Dermis microvascular lymphatic vessel endothelial cell (primary cell): Measurements from ENCODE around the gene IGF1R. TPM values are rescaled to one million over a fixed set of nuclear protein-coding genes. Genes with fewer than 3 reads are reported as not detected.

Source experiments
- DNase-seq, 2 donors: peaks; one replicate each; pipeline versions ENCODE4 v3.0.0 to v3.0.0-alpha.2; 2010; ENCODE audit warnings: low read depth in 2 of 2
- total RNA-seq: library from RNA; depleted of rRNA; stranded (reverse); fragments of >200 nt; gene quantifications from 2 replicates; pipeline ENCODE4 v1.2.1, GENCODE V29; 2014

Gene IGF1R
- total RNA-seq, 1 donor from 2014 or later, result 13.5 TPM

DNA sequence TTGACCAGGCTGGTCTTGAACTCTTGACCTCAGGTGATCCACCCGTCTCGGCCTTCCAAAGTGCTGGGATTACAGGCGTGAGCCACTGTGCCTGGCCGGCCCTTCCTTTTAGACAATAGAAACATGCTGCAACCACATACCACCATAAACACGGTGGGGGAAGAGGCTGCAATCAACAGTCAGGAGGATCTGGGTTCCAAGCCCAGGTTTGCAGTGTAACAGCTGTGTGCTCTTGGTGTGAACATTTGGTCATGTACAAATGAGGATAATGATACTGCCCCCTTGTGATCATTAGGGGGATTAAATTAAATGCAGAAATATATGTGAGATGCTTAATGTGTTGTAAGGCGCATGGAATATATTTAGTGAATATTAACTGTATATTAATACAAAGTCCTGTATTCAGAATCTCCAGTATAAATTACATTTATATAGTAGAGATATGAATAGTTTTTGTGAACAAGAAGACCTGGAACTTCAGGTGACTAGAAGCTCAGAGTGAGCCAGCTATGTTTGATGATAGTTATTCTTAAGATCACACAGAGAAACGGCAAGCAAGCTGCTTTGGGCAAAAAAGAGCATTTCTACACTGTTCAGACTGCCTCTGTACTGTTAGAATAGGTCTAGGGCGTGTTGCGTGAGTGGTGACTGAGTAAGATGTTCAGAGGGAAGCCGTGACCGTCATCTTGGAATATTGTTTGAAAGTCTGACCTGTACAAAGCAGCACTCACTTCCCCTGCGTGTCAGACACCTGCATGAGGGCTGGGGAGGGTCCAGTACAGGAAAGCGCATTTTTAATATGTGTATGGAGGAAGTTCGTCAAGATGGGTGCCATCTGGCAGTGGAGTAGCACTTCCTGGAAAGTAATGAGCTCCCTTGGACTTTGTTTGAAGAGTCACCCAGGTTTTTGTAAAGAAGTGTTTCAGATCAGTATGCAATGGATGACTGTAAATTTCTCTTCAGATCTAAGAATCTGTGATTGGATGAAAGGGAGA, 233.5 kb downstream of the IGF1R start:
- DNase-seq, result peak; percentile 50 to 73

DNA sequence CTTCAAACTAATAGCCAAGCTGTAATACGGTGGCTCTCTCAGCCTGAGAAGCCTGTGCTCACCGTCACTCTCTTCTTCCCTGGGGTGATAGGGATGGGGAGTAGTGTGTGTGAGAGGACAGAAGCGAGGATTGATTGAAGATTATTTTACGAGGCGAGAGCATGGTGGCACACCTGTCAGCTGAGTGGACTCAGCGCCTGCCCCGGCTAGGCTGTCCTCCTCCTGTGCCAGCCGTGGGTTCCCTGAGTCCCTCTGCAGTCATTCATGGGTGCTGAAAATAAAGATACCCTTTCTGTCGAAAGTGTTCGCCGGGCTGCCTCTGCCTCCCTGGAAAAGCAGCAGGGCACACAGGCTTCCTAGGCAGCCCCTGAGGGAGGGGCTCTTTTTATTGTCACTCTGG, 235.1 kb downstream of the IGF1R start:
- DNase-seq, result no peak

DNA sequence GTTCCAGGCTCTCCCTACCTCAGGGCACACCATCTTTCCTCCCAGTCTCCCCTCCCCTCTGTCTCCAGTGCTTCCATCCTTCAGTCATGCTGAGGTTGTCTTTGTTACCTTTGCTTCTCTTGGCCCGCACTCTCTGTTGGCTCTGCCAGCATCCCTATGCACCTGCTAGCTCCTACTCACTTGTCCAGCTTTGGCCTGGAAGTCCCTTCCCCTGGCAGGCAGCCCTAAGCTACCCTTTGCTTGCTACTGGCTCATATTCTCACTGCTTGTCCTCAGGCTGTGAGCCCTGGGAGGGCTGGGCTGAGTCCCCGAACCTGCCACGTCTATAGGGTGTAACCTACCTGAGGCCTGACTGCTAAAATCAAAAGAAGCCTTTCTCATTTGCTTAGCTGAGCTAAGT, 236.6 kb downstream of the IGF1R start:
- no peak for DNase-seq

DNA sequence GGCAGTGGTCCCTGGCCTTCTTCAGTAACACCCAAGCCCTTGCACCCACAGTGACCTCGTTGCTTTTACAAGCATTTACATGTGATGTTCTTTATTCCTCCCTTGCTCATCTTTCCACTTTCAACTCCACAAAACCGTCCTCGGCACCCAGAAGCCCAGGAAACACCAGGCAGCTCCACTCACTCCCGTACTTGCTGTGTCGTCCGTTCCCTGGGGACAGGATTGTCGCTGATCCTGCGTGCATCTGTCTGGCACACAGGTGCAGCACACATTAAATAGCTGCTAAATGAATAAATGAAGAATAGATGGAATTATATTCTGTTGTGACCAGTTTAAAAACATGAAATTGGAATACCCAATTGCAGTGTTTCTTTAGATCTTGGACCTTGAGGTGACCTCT, 239.6 kb downstream of the IGF1R start:
- no peak for DNase-seq

DNA sequence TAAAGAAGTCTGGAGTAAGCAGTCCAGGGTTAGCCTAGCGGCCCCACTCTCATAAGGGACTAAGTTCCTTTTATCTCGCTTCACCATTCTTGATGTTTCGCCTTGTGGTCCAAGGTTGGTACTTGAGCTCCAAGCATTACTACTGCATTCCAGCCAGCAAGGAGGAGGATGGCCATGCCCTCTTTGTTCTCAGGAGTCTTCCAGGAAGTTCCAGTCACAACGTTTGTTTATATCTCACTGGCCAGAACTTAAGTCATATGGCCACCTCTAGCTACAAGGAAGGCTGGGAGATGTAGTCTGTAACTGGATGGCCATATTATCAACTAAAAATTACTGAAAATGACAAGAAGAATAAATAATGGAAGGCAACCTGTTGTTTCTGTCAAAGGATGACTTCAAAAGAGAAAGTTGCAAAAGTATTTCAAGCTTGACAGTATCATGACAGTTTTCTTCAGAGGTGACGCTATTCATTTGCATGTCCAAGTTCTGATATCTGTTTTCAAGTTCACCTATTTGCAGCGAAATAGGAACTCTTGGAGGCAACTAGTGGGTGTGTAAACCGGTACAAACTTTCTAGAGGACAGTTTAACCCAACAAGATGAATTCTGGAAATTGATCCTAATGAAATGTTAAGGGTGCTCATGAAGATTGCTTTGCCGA, 240.6 kb downstream of the IGF1R start:
- peak in 1 of 2 donors; percentile 59 for DNase-seq

DNA sequence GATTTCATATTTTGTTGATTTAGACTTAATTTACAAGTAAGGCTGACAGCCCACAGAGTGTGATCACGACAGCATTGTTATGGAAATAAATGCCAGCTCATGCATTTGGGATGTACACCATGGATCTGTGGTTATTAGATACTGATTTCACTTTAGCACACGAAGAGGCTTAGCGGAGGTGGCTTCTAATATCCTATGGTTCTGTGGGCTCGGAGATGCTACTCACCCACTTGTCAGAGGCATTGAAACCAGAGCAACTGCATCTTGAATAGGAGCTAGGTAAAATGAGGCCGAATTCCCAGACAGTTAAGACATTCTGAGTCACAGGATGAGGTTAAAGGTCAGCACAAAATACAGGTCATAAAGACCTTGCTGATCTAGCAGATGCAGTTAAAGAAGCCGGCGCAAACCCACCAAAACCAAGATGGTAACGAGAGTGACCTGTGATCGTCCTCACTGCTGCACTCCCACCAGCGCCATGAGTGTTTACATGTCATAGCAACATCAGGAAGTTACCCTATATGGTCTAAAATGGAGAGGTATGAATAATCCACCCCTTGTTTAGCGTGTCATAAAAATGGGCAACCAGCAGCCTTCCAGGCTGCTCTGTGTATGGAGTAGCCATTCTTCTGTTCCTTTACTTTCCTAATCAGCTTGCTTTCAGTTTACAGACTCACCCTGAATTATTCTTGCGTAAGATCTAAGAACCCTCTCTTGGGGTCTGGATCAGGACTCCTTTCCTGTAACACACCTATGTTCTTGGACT, 241.8 kb downstream of the IGF1R start:
- peak in 1 of 2 donors; percentile 66 for DNase-seq

DNA sequence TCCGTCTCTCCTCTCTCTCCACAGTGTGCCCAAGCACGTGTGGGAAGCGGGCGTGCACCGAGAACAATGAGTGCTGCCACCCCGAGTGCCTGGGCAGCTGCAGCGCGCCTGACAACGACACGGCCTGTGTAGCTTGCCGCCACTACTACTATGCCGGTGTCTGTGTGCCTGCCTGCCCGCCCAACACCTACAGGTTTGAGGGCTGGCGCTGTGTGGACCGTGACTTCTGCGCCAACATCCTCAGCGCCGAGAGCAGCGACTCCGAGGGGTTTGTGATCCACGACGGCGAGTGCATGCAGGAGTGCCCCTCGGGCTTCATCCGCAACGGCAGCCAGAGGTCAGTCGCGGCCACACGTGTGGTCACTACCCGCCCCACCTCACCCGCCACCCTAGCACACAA, 243.0 kb downstream of the IGF1R start:
- no peak for DNase-seq

DNA sequence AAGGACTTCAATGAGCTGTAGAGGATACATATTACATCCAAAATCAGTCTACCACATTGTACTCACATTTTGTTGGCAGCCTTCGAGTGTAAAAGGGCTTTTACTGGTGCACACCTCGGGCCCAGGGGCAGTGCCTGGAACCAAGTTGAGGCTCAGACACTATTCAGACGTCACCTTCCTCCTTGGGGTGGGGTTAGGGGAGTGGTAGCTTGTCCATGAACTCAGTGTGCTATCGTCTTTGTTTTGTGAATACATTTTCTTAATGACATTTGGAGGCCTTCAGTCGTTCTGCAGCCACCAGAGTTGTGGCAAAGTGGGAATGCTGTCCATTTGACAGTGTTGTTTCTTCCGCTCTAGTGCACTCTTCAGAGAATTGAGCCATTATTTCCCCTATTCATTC, 245.1 kb downstream of the IGF1R start:
- DNase-seq, result no peak

DNA sequence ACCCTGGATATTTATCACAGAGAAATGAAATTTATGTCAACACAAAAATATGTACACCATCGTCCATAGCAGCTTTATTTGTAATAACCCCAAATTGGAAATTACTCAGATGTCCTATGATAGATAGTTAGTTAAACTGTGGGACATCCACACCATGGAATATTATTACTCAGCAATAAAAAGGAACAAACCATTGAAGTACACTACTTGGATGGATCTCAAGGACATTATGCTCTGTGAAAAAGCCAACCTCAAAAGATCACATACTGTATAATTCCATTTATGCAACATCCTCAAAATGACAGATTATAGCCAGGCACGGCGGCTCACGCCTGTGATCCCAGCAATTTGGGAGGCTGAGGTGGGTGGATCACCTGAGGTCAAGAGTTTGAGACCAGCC, 246.0 kb downstream of the IGF1R start:
- DNase-seq, result no peak

DNA sequence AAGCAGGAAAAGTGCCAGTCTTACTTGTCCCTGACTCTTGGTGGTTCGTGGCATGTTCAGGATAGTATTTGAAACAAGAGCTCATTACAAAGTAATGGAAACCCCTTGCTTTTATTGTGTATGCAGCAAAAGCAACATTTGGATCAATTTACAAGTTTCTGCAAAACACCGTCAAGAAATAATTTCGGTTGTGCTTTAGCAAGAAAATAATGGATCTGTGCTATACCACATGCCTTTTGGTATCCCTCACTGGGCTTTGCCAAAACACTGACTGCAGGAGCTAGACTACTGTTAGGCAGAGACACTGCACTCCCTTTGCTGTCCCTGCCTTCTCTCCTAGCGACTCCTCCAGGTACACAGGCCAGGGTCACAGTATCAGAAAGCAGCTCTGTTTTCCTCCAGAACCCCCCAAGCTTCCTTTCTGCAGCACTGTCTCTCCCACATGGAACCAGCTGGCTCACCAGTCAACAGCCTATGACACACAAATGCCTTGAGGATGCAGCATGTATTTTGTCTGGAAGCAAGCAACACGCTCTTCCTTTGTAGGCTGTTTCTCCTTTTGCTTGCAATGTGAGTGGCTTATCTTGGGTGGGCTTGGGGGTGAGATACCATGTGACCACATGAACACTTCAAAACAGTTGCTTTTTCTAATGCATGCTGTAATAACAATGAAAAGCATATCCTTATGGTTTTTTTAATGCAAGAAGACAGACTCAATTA, 247.8 kb downstream of the IGF1R start:
- DNase-seq, result peak in 1 of 2 donors; percentile 58

DNA sequence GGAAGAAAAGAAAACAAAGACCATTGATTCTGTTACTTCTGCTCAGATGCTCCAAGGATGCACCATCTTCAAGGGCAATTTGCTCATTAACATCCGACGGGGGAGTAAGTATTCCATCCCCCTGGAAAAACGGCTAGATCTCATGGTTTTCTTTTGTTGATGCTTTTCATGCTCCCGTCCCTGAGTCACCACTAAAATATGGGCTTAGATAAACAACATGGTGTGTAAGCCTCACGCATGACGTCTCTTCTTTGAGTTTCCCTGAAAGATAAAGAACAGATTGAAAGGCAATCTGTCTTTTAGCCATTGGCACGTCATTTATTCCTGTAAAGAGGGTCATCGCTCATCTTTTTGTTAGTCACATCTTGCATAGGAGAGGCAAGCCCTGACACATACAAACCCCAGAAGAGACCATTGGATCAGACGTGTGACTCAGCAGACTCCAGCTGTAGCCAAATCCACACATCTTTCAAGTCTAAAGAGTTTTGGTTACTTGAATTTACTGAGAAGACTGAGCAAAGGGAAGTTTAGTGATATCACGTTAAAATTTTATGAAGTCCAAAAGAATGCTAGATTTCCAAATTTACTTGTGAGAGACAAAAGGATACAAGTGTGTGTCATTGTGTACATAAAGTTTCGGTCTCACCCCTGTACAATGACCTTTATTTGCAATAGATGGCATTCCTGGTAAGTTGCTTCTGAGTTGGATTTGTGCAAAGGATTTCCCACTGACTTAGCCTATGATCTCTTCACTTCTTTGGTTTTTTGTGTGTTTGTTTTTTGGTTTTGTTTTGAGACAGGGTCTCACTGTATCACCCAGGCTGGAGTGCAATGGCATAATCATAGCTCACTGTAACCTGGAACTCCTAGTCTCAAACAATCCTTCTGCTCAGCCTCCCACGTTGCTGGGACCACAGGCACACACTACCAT, 248.7 kb downstream of the IGF1R start:
- peak; percentile 39 to 95 for DNase-seq

DNA sequence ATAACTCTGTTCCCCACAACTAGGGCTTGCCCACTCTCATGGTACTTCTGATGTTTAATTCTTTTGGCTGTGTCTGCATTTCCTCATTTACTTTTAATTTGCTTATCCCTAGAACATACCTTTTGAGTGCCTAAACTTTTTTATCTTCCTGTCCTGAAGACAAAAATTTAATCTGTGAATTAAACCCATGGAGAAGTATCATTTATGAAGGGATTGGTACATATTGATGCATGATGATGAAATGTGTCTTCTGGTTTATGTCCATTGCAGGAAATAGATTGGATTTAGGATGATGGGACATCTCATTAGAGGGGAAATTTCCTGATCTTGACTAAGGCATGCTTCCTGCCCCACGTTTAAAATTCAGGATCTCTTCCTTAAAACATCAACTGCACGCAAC, 249.8 kb downstream of the IGF1R start:
- DNase-seq, result no peak

DNA sequence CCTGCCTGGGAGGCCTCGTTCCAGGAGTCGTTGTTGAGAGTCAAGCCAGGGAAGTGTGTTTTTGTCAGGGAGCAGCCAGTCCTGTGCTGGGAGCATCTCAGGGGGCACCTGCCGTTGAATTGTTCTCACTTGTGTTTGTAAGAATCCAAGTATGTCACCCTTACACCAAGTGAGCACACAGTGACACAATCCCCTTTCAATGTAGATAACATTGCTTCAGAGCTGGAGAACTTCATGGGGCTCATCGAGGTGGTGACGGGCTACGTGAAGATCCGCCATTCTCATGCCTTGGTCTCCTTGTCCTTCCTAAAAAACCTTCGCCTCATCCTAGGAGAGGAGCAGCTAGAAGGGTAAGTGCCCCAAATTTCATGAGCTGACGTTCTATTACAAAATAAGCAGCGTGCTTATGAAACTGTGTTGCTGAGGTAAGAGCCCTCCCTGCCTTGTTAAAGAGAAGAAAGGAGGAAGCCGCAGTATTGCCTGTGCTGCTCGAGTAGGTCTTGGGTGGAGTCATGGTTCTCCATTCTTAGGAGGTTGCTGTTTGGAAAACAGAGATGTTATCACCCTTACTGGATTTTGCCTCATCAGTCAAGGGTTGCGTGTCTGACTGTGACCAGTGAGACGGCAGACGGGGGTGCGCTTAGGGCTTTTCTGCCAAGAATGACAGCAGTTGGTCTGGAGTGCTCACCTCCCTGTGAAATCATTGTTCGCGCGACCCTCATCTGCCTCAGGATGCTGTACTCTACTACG, 251.1 kb downstream of the IGF1R start:
- no peak for DNase-seq

DNA sequence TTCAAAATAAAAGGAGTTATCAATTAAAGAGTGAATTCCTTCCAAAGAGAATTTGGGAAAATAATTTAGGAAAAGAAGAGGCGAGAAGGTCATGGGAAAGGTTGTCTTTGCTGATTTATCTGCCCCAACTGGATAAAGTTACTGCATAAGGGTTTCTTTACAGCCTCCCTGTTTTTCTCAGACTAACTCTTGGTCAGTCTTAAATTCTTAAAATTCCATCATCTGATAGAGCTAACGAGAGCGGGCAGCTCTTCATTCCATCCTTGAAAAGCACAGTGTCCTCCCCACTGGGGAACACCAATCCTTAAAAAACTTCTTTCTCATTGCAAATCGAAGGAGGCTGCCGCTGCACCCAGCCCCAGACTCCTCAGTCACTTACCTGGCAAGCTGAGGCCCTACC, 252.0 kb downstream of the IGF1R start:
- DNase-seq, result no peak

DNA sequence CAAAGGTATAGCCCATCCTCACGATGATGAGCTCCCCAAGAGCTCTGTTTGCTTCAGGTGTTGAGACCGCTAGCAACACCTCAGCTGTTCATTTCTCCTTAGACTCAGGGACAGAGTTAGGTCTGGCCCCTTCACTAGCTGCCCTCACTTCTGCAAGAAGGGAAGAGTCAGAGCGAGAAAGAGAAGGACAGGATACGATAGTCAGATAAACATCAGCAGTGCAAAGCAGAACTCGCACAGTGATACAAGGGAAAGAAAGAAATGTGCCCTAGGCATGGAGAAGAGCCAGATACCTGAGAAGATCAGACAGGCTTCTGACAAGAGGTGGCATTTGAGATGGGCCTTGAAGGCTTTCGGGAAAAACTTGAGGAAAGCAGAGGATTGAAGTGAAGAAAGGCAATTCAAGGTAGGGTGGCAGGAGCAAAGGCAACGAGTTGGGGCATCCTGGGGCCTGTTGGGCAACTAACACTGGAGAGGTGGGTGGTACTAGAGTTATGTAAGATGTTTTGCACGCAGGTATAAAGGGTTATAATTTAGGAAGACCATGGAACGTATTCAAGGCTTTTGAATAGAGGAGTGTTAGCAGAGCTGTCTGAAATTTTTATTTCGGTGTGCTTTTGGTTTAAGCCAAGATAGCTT, 253.2 kb downstream of the IGF1R start:
- DNase-seq, result no peak

DNA sequence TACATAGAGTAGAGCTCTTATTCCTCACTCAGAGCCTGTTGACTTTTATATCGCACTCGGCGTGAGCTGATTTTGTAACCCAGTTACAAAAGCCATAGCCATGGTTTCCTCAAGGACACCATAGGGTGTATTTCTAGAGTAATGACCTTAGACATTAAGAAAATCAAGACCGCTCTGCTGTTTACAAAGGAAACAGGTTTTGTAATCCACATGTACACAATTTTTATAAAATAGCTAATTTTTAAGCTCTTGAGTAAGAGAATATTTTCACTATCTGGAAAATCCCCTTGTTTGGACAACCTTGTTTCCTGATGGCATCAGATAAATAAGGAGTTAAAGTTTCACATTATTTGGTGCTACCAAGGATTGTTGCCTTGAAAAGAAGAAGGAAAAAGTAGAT, 254.6 kb downstream of the IGF1R start:
- DNase-seq, result no peak

DNA sequence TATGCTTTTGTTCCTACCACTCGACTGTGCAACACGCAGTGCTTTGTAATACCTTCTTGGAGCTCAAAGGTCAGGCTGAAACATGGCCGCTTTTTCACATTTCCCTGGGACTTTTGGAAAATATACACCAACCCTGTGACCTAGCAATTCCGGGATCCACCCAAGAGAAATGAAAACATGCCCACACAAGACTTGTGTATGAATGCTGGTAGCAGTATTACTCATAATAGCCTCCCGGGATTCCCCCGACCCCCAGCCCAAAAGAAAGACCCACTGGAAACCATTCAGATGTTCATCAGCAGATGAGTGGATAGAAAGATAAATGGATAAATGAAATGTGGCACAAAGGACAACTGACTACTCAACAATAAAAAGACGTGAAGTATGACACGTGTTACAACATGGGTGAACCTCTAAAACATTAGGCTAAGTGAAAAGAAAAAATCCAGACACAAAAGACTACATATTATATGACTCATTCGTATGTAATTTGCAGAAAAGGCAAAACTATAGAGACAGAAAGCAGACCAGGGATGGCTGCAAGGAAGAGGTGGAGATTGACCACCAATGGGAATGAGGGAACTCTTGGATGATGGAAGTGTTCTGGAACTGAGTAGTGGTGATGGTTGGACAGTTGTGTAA, 255.2 kb downstream of the IGF1R start:
- peak; percentile 55 to 85 for DNase-seq

DNA sequence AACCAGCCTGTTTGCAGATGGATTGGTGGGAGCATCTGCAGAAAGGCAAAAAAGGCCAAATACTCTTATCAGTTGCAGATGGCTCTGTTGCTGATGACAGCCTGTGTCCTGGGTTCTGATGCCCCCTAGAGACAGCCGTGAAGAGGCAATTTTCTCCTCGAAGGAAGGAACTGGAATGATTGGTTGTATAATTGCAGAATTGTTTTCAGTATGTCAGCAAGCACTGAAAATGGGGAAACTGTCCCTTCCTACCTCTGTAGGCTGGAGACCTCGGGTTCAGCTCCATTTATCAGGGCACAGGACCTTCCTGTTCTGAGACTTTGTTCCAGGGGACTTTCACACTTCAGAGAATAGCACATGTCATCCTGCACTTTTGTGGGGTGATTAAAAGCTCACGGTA, 256.2 kb downstream of the IGF1R start:
- peak; percentile 29 to 68 for DNase-seq
